ENCODE measurements around the gene SMIM24. TPM values are rescaled to one million over a fixed set of nuclear protein-coding genes. Genes with fewer than 3 reads are reported as not detected.
"Not testable (repeated sequence)": the region's sequence is repeated elsewhere in the genome, so short reads cannot be mapped to it uniquely, and the experiment has no call there.

The SMIM24 gene
- total RNA-seq, 1 donor from 2014 or later = 0.50 TPM

- no peak for DNase-seq (ENCODE audit: low read depth)
These were observed 46.4 kb downstream of the SMIM24 start for GRCh38 chr19:3433805-3434540.

DNA sequence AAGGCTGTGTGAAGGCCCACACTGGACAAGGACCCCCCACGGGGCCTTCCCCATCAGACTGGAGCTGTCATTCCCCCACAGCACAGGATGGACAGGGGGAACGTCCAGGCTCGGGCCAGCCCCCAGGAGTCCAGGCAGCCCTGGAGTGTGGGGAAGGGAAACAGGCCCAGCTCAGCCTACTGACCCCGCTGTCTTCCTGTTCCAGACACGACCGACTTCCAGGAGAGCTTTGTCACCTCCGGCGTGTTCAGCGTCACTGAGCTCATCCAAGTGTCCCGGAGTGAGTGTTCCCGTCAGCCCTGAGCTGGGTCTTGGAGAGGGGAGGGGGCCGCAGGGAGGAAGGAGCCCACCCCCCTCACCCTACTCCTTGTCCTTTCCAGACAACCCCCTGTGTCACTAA, 47.0 kb downstream of the SMIM24 start:
- DNase-seq (ENCODE audit: low read depth) = no peak

GRCh38 chr19:3431760-3432397, 48.4 kb downstream of the SMIM24 start:
- DNase-seq (ENCODE audit: low read depth) = no peak

GRCh38 chr19:3430366-3430680, 50.0 kb downstream of the SMIM24 start:
- not testable (repeated sequence) for DNase-seq (ENCODE audit: low read depth)

- no peak for DNase-seq (ENCODE audit: low read depth)
These were observed 53.9 kb downstream of the SMIM24 start for GRCh38 chr19:3426433-3426832.

Other genes starting within 250 kb of the SMIM24 start
- 17.2 and 107 TPM in 2 replicates for gene NFIC, start 113.9 kb downstream of the SMIM24 start, total RNA-seq
- gene SMIM44, start 2.9 kb upstream of the SMIM24 start, total RNA-seq = 2.1 TPM in 1 of 2 replicates, not detected in the other
- gene DOHH, start 20.1 kb upstream of the SMIM24 start, total RNA-seq = 13.5 and 21.6 TPM in 2 replicates
- gene FZR1, start 25.8 kb upstream of the SMIM24 start, total RNA-seq = 45.1 and 60.3 TPM in 2 replicates
- gene TEKTIP1, start 58.6 kb upstream of the SMIM24 start, total RNA-seq = not detected in 2 replicates
- gene MFSD12, start 77.1 kb upstream of the SMIM24 start, total RNA-seq = 156 and 227 TPM in 2 replicates
- 84.2 and 93.8 TPM in 2 replicates for gene HMG20B, start 92.4 kb upstream of the SMIM24 start, total RNA-seq
- not detected in 2 replicates for gene GIPC3, start 105.0 kb upstream of the SMIM24 start, total RNA-seq
- gene TBXA2R, start 126.3 kb upstream of the SMIM24 start, total RNA-seq = 0.50 TPM in 1 of 2 replicates, not detected in the other
- gene CACTIN, start 146.3 kb upstream of the SMIM24 start, total RNA-seq = 19.1 and 32.4 TPM in 2 replicates
- 8.0 and 38.4 TPM in 2 replicates for gene PIP5K1C, start 219.9 kb upstream of the SMIM24 start, total RNA-seq
- 1.1 and 11.5 TPM in 2 replicates for gene TJP3, start 227.9 kb upstream of the SMIM24 start, total RNA-seq